Erythroblast (primary cell): ENCODE data around the gene EXOSC5.
"Not testable (repeated sequence)": the region's sequence is repeated elsewhere in the genome, so short reads cannot be mapped to it uniquely, and the experiment has no call there.

ENCODE experiments used
- DNase-seq, 2 experiments: peaks; one replicate each; lab custom pipeline; 2025; lab: John Stamatoyannopoulos, UW
- GATA1 ChIP-seq: IDR thresholded peaks from 2 replicates; pipeline ENCODE4 v1.6.1; 2011; ENCODE audit warnings: low read depth, mild to moderate bottlenecking, control low read depth, low read length, moderate library complexity
- POLR2A ChIP-seq: IDR thresholded peaks from 2 replicates; pipeline ENCODE4 v1.6.1; 2011; ENCODE audit warnings: mild to moderate bottlenecking, low read length

EXOSC5 gene

DNA sequence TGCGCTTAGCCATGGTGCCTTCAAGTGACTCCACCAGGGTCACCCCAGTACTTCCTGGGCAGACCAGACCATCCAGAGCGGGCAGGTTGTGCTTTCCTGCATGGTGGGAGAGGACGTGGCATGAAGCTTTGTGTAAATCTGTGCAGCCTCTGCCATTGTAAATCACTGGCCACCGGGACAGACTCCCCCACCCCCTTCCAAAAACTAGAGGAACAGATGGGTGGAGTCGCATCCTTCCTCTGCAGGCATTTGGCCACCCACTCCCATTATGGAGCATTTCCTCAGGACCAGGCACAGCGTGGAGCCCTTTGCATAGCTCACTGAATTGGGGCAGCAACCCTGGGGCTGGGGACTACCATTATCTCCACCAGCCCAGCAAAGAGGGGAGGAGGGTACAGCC, 8.6 kb upstream of the EXOSC5 start:
- no peak for TF ChIP-seq POLR2A
- no peak for DNase-seq

DNA sequence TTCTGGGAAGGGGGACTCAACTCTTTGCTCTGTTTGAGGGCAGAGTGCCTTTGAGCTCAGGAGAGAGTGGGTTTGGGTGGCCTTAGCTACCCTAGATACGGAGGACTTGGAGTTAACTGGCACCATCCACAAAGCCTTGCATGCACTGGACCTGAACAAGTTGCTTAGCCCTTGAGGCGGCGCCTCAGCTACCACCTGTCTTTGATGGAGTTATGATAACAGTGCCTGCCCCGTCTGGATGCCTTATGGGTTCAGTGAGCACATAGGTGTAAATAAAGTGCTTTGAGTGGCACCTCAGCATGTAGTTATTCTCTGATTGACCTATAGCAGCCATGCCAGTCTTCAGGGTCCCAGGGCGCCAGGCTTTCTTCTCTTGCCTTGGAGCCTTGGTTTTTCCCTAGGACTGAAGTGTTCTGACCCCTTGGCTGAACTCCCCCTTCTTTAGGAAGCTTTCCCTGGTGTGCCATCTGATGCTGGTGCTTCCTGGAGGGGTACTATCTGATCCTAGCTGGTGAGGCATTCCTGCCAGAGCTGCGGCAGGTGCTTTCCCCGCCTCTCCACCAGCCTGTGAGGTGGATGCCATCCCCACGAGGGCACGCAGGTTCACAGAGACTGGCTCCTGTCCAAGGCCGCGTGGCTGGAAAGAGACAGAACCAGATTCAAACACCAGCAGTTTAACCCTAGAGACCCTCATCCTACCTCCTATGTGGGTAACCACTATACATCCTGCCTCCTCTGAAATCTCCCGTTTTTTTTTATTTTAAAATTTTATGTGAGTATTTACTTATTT, 6.2 kb upstream of the EXOSC5 start:
- no peak for DNase-seq
- TF ChIP-seq POLR2A, result no peak
- TF ChIP-seq GATA1, result no peak

GRCh38 chr19:41402010-41402409, 4.9 kb upstream of the EXOSC5 start:
- TF ChIP-seq GATA1 (no peak), POLR2A (no peak)

GRCh38 chr19:41401483-41401882, 4.3 kb upstream of the EXOSC5 start:
- no peak for TF ChIP-seq GATA1
- TF ChIP-seq POLR2A, result no peak
- no peak for DNase-seq

More at GRCh38 chr19:41402010-41402409, 4.9 kb upstream of the EXOSC5 start:
- no peak for DNase-seq

GRCh38 chr19:41399525-41399924, 2.4 kb upstream of the EXOSC5 start:
- TF ChIP-seq POLR2A (no peak), GATA1 (no peak)
- no peak for DNase-seq

GRCh38 chr19:41399091-41399490, 1.9 kb upstream of the EXOSC5 start:
- TF ChIP-seq GATA1 (no peak), POLR2A (no peak)
- no peak for DNase-seq

DNA sequence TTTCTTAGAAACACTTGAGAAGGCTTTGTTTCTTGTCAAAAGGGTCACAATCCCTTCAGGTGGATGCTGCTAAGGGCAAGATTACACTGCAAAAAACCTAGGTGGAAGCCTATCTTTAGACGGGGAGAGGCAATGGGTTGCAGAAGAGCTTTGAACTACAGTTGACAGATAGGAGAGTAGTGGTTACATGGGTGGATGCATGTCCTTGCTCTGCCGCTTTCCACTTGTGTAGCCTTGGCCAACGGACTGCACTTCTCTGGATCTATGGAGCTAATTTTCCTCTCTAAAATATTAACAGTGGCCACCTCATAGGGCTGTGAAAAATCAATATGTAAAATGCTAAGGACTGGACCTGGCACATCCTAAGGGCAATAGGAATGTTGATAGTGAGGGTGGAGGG, 1.4 kb upstream of the EXOSC5 start:
- DNase-seq, result peak; percentile 44 to 45
- TF ChIP-seq POLR2A, result no peak
- TF ChIP-seq GATA1, result no peak

- peak; percentile 58 to 70 for DNase-seq
- TF ChIP-seq GATA1 (no peak), POLR2A (no peak)
These were observed 875 bp upstream of the EXOSC5 start for GRCh38 chr19:41398050-41398418.

DNA sequence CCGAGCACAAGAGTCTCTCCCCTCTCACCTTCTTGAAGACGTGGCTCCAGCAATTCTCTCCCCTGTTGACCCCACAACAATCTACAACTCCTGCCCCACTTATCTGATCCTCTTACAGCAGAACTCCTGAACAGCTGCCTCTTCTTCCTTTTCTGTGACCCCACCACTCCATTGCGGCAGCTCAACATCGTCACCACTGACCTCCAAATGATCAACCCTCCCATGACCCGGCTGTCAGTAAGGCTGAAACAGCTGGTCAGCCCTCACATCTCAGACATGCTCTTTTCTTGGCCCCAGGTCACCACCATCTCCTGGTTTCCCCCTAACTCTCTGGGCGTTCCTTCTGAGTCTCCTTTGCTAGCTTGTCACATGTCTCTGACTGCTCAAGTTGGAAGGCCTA, 1.8 kb downstream of the EXOSC5 start:
- DNase-seq, result peak in 1 of 2 experiments; percentile 36
- TF ChIP-seq GATA1 (no peak), POLR2A (no peak)

- no peak for DNase-seq
These were observed 4.4 kb downstream of the EXOSC5 start for GRCh38 chr19:41392775-41393174.

GRCh38 chr19:41391618-41392017, 5.5 kb downstream of the EXOSC5 start:
- no peak for TF ChIP-seq POLR2A
- no peak for TF ChIP-seq GATA1
- no peak for DNase-seq

More at GRCh38 chr19:41392775-41393174, 4.4 kb downstream of the EXOSC5 start:
- TF ChIP-seq GATA1, result no peak
- TF ChIP-seq POLR2A, result no peak

- TF ChIP-seq POLR2A, result no peak
- no peak for TF ChIP-seq GATA1
- DNase-seq, result no peak
These were observed 10.7 kb downstream of the EXOSC5 start for GRCh38 chr19:41386442-41386841.

DNA sequence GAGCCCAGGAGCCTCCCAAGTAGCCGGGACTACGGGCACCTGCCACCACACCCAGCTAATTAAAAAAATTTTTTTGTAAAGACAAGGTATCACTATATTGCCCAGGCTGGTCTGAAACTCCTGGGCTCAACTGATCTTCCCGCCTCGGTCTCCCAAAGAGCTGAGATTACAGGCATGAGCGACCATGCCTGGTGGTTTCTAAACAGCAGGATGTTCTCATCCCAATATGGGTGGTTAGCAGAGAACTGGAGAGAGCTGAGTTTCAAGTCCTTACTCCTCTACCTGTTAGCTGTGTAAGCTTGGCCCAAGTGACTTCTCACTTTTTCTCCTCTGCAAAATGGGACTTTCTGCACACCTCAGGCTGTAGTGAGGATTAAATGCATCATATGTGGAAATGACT, 12.8 kb downstream of the EXOSC5 start:
- no peak for DNase-seq
- no peak for TF ChIP-seq GATA1
- TF ChIP-seq POLR2A, result no peak

DNA sequence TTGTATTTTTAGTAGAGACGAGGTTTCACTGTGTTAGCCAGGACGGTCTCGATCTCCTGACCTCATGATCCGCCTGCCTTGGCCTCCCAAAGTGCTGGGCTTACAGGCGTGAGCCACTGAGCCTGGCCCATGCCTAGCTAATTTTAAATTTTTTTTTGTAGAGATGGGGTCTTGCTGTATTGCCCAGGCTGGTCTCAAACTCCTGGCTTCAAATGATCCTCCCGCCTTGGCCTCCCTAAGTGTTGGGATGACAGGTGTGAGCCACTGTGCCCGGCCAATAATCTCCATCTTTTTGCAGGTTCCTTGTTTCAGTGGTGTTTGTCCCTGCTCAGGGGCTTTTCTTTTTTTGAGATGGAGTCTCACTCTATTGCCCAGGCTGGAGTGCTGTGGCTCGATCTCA, 15.6 kb downstream of the EXOSC5 start:
- not testable (repeated sequence) for DNase-seq
